HL-60 (cell line): ENCODE measurements around the gene DNAJC1.

ENCODE experiments used
- CTCF ChIP-seq: IDR thresholded peaks from one replicate; pipeline ENCODE4 v1.5.1; 2011; ENCODE audit warnings: low read length, control low read depth, inconsistent platforms; ENCODE audit not compliant: insufficient read depth
- GABPA ChIP-seq: IDR thresholded peaks from 2 replicates; pipeline ENCODE4 v1.6.1; 2012; ENCODE audit warnings: low read depth
- POLR2AphosphoS5 ChIP-seq: IDR thresholded peaks from 2 replicates; pipeline ENCODE4 v1.6.1; 2012; ENCODE audit warnings: low read depth
- REST ChIP-seq: IDR thresholded peaks from 2 replicates; pipeline ENCODE4 v1.6.1; 2012; ENCODE audit warnings: low read depth; ENCODE audit not compliant: insufficient replicate concordance
- SPI1 ChIP-seq: IDR thresholded peaks from 2 replicates; pipeline ENCODE4 v1.6.1; 2012; ENCODE audit warnings: low read depth, mild to moderate bottlenecking, borderline replicate concordance

- TF ChIP-seq CTCF: no peak
- TF ChIP-seq REST: no peak
- no peak for TF ChIP-seq POLR2AphosphoS5
- no peak for TF ChIP-seq SPI1
- no peak for TF ChIP-seq GABPA
These were observed 49.9 kb downstream of the DNAJC1 start for GRCh38 chr10:21953585-21954057.
